Gastrocnemius medialis (tissue), 4 donors: Measurements from ENCODE around the gene ESR1. TPM values are rescaled to one million over a fixed set of nuclear protein-coding genes. Genes with fewer than 3 reads are reported as not detected.
A peak's percentile ranks its signal among the peaks of the same experiment; 100 is the strongest.
"Not testable (repeated sequence)": the region's sequence is repeated elsewhere in the genome, so short reads cannot be mapped to it uniquely, and the experiment has no call there.

Experiments
- ATAC-seq, 2 donors: fragments of 150-250 bp; one replicate each; pipeline ENCODE4 v1.9.1; 2016
- DNase-seq, 2 donors: peaks; one replicate each; pipeline ENCODE4 v3.0.0-alpha.2; 2019
- H3K27ac ChIP-seq, 4 donors: fragments of 200-600 bp; sonication (generic); 1 replicate in 1 of 4; 2 replicates in 3 of 4; pipeline ENCODE4 v1.5.1; 2016 to 2018; ENCODE audit warnings: mild to moderate bottlenecking in 2 of 4, moderate library complexity in 1 of 4
- H3K27me3 ChIP-seq, 3 donors: fragments of 200-600 bp; sonication (generic) in 2 of 3; 1 replicate in 1 of 3; 2 replicates in 2 of 3; pipeline versions ENCODE4 v1.5.1 to v1.6.0; 2016 to 2019; ENCODE audit warnings: mild to moderate bottlenecking in 1 of 3, moderate library complexity in 1 of 3
- H3K36me3 ChIP-seq, 2 donors: fragments of 200-600 bp; sonication (generic) in 1 of 2; one replicate each; pipeline ENCODE4 v1.5.1; 2017 to 2018
- H3K4me1 ChIP-seq, 2 donors: fragments of 200-600 bp; sonication (generic) in 1 of 2; one replicate each; pipeline ENCODE4 v1.5.1; 2016 to 2017; ENCODE audit warnings: mild to moderate bottlenecking in 2 of 2
- H3K4me3 ChIP-seq, 4 donors: fragments of 200-600 bp; sonication (generic) in 3 of 4; 1 replicate in 1 of 4; 2 replicates in 3 of 4; pipeline ENCODE4 v1.5.1; 2016 to 2019; ENCODE audit warnings: mild to moderate bottlenecking in 2 of 4
- H3K9me3 ChIP-seq, 3 donors: fragments of 200-600 bp; sonication (generic) in 2 of 3; 1 replicate in 1 of 3; 2 replicates in 2 of 3; pipeline ENCODE4 v1.5.1; 2016 to 2019
- CTCF ChIP-seq, 5 experiments: fragments of 450-650 bp in 3 of 5; fragments of 200-600 bp in 2 of 5; sonication (generic) in 2 of 5; IDR thresholded peaks in 4 of 5; conservative IDR thresholded peaks in 1 of 5; 1 replicate in 4 of 5; 2 replicates in 1 of 5; pipeline ENCODE4 v1.5.1; 2016 to 2019; ENCODE audit warnings: antibody characterized with exemption in 5 of 5, mild to moderate bottlenecking in 3 of 5, moderate library complexity in 3 of 5
- POLR2A ChIP-seq, 2 donors: fragments of 450-650 bp; IDR thresholded peaks; one replicate each; pipeline ENCODE4 v1.6.1; 2017; ENCODE audit warnings: antibody characterized with exemption in 2 of 2, mild to moderate bottlenecking in 2 of 2, moderate library complexity in 2 of 2
- in situ Hi-C, 4 donors: fragments of 200-750 bp; cut with MboI; loops; one replicate each; pipeline versions ENCODE4 v1.15.0 to v1.8.0; 2017; ENCODE audit warnings: low sequenced_read_pairs in 4 of 4
- intact Hi-C: fragments of 100-400 bp; cut with DNase I; formaldehyde crosslinking; loops from one replicate; pipeline ENCODE4 v1.15.1; 2023; ENCODE audit warnings: low total_unique reads
- total RNA-seq, 4 donors: library from RNA; depleted of rRNA; stranded (reverse); fragments of >200 nt; gene quantifications; one replicate each; pipeline versions ENCODE4 v1.1.0 to v1.2.3, GENCODE V29; 2016

ESR1 gene
- total RNA-seq, 4 donors from 2014 or later: 0.61 to 1.1 (median 1.1) TPM

GRCh38 chr6:152129691-152130151 is 322.2 kb downstream of the ESR1 start:
- ATAC-seq: peak; percentile 77 to 83

DNA sequence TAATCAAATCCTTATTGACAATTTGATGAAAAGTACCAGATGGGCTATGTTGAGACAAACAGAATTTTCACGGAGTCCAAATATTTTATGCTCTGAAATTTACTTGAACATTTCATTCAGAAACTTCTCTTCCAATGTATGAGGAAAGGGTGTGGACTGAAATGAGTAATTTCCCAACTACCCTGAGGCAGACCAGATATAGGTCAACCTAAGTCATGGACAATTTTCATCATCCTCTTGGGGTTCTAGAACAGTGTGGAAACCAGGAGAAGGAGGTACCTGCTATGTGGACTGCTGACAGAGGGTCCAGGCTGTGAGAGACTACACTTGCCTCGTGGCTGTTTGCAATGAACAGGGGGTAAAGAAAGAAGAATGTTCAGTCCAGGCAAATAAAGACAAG is 323.0 kb downstream of the ESR1 start:
- H3K4me3 ChIP-seq: peak overlapping the region in 3 of 4 donors; percentile 38 to 43 (median 38)
- H3K27ac ChIP-seq: peak overlapping the region; percentile 67 to 77 (median 72)
- peaks cover 4 to 48% of the 10 kb centered on the region in 2 donors for H3K36me3 ChIP-seq

More at GRCh38 chr6:152129691-152130151, 322.2 kb downstream of the ESR1 start:
- peak overlapping the region; percentile 67 to 77 (median 72) for H3K27ac ChIP-seq
- DNase-seq: no peak
- H3K36me3 ChIP-seq: peaks cover 4 to 41% of the 10 kb centered on the region in 2 donors
- H3K4me3 ChIP-seq: peak overlapping the region in 3 of 4 donors; percentile 38 to 43 (median 38)
- in situ Hi-C loops: loop anchor here in 2 of 4 donors (10.0 kb wide), 2 partner anchors 365 to 445 kb away; no protein-coding TSS in a partner anchor
- no peaks in the 10 kb centered on the region for H3K27me3 ChIP-seq
- no peaks in the 10 kb centered on the region for H3K9me3 ChIP-seq
- intact Hi-C loops: loop anchor here (5.0 kb wide), 1 partner anchor 447 kb away; no protein-coding TSS in a partner anchor
- peaks cover 19 to 20% of the 10 kb centered on the region in 2 donors for H3K4me1 ChIP-seq
- TF ChIP-seq CTCF (IDR thresholded peaks at IDR 0.05 in 4 of 5, conservative IDR thresholded peaks at IDR 0.05 in 1 of 5) (no peak), POLR2A (IDR thresholded peaks at IDR 0.05) (peak in 1 of 2 donors; percentile 19)

GRCh38 chr6:152135755-152136448 is 328.4 kb downstream of the ESR1 start:
- no peaks in the 10 kb centered on the region for H3K27me3 ChIP-seq
- DNase-seq (no peak), ATAC-seq (no peak)
- no peaks in the 10 kb centered on the region for H3K9me3 ChIP-seq
- H3K27ac ChIP-seq: no peak overlapping the region
- intact Hi-C loops: no loop called here
- no peak overlapping the region for H3K4me3 ChIP-seq
- no peaks in the 10 kb centered on the region for H3K4me1 ChIP-seq
- TF ChIP-seq POLR2A (IDR thresholded peaks at IDR 0.05) (no peak), CTCF (IDR thresholded peaks at IDR 0.05 in 4 of 5, conservative IDR thresholded peaks at IDR 0.05 in 1 of 5) (no peak)
- H3K36me3 ChIP-seq: peaks cover 4 to 95% of the 10 kb centered on the region in 2 donors
- in situ Hi-C loops: no loop called here

More for the DNA sequence above, 323.0 kb downstream of the ESR1 start:
- peaks cover 16 to 20% of the 10 kb centered on the region in 2 donors for H3K4me1 ChIP-seq
- no peaks in the 10 kb centered on the region for H3K27me3 ChIP-seq
- in situ Hi-C loops (no loop called here), intact Hi-C loops (no loop called here)
- H3K9me3 ChIP-seq: no peaks in the 10 kb centered on the region
- TF ChIP-seq CTCF (IDR thresholded peaks at IDR 0.05 in 4 of 5, conservative IDR thresholded peaks at IDR 0.05 in 1 of 5) (no peak), POLR2A (IDR thresholded peaks at IDR 0.05) (no peak)
- ATAC-seq: peak in 1 of 2 donors; percentile 42
- DNase-seq: no peak

DNA sequence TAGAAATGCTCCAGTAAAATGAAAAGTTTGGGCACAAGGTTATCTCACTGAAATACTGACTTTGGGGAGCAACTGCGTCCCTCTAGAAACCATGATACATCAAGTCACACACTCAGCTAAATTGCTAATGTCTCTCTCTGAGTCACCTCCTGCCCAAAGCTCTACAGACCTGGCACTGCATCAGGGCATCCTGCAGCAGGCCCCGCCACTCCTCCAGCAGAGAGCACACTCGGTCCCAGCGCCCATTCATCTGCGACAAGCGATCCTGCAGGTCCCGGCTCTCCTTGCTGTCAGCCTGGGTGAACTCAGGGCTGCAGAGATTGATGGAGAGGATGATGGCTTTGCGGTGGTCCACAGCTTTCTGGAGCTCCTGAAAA is 329.0 kb downstream of the ESR1 start:
- intact Hi-C loops: no loop called here
- H3K27ac ChIP-seq: no peak overlapping the region
- H3K36me3 ChIP-seq: peaks cover 4 to 96% of the 10 kb centered on the region in 2 donors
- H3K9me3 ChIP-seq: no peaks in the 10 kb centered on the region
- DNase-seq (no peak), ATAC-seq (no peak)
- H3K27me3 ChIP-seq: no peaks in the 10 kb centered on the region
- in situ Hi-C loops: no loop called here
- no peak overlapping the region for H3K4me3 ChIP-seq
- no peak for TF ChIP-seq CTCF (IDR thresholded peaks at IDR 0.05 in 4 of 5, conservative IDR thresholded peaks at IDR 0.05 in 1 of 5)
- H3K4me1 ChIP-seq: no peaks in the 10 kb centered on the region

GRCh38 chr6:152138344-152138743 is 330.9 kb downstream of the ESR1 start:
- H3K9me3 ChIP-seq, H3K27ac ChIP-seq, DNase-seq, in situ Hi-C loops, H3K4me3 ChIP-seq, H3K4me1 ChIP-seq, H3K27me3 ChIP-seq, intact Hi-C loops, ATAC-seq: not testable (repeated sequence)
- H3K36me3 ChIP-seq: peaks cover 4 to 81% of the 10 kb centered on the region in 2 donors
